K562 treated with DMSO at 1 percent for 48 hours (cell line): Measurements from ENCODE around the gene FAF1. TPM values are rescaled to one million over a fixed set of nuclear protein-coding genes. Genes with fewer than 3 reads are reported as not detected.

Experiments
- total RNA-seq: library from RNA; unstranded; fragments of 300-600 nt; gene quantifications from 2 replicates; pipeline ENCODE4 v1.2.3, GENCODE V29; 2022; ENCODE audit warnings: low replicate concordance; ENCODE audit errors: extremely low read depth

The FAF1 gene
- not detected in 2 replicates for total RNA-seq

DNA sequence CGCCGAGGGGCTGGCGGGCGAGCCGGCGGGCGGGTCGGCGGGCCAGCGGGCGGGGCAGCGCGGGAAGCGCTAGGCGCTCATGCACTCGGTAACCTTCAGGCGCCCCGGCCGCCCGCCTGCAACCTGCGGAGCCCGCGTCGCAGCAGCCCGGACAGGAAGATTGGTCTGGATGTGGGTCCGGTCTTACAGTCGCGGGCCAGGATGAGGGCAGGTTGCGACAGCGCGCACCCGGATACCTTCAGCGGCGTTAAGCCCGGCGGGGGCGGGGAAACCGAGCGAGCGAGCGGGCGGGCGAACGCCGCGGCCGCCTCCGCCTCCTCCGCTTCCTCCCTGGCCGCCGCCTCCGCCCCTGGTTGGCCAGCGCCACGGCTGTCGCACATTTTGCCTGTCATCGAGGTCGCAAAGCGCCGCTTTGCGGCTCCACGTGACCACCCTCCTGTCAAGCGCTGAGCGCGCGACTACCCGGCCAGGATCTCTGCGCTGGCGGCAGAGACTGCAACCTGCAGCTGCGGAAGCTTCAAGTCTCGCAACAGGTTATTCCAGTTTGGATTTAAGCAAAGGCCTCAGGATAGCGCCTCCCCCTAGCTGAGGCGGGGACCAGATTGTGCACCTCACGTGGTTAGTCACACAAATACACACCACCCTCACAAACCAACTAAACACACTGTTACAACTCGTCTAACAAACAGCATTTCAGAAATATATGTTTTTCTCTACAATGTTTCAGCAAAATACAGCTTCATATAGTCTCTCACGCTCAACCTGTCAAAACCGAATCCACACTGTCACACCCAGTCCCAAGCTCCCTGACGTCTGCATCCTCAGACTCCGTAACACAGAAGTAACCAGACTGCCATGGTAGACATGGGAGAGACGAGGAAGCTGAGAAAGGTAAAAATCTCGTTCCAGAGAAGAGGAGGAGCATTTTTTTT, at the start of gene FAF1:
Gene FAF1, minus strand, starts transcription at position 355 of the 932 bp plus-strand sequence. CDS start 456 bp downstream, outside the sequence.

DNA sequence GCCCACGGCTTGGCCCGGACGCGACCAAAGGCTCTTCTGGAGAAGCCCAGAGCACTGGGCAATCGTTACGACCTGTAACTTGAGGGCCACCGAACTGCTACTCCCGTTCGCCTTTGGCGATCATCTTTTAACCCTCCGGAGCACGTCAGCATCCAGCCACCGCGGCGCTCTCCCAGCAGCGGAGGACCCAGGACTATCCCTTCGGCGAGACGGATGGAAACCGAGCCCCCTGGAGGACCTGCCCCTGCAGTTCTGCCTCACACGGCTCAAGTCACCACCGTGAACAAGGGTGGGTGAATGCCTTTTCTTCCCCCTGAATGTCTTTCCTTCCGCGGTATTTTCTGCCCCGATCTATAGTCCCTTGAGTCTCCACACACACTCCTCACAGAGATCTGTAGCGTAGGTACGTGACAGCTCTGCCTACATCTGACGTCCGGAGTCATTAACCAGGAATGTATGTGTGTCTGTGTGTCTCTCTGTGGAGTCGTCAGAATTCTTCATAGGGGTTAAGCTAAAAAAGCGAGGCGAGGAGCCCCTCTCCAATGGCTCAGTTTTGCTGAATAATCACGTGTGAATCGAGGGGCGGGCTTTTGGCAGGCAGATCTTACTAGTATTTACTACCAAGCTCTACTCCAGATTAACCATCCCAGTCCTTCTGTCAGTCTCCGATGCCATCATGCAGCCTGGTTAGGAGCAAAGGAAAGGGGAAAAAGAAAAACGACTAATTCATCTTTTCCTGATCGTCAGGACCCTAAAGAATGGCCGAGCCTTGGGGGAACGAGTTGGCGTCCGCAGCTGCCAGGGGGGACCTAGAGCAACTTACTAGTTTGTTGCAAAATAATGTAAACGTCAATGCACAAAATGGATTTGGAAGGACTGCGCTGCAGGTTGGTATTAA, 9.8 kb upstream of the FAF1 start, which contains the start of gene CDKN2C:
Gene CDKN2C, plus strand, starts transcription at position 635 of the 898 bp plus-strand sequence. Its CDS starts 124 bp downstream, at position 759.

DNA sequence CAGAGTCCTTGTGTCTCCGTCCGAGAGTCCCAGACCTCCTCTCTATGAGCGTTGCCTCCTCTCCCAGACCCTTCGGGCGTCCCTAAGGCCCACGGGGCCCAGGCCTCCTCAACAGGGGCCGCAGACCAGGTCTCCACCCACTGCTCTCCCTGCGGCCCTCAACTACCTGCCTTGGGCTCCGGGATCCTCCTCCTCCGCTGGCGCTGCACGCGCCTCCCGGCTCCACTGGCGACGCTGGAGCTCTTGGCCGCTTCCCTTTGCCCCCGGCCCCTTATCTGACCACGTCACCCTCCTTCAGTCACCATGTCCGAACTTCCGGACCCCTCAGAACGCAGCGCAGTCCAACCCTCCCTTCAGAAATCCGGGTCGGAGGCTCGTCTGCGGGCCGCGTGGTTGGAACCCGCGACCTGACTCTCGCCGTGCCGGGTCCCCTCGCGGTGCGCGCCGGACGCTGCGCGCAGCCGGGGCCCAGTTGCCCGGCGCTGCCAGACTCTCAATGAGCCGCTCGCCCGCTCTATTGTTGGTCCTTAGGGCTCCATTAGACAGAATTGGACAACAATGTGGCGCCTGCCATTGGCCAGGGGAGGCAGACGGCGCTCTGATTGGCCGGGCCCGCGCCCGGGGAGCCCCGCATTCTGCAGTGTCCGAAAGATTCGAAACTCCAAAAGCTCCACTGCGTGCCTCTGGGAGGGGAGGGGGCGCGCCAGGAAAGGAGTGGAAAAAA, 537.0 kb downstream of the FAF1 start, which contains the start of gene DMRTA2:
Gene DMRTA2, minus strand, starts transcription at position 498 of the 724 bp plus-strand sequence. CDS start 1,907 bp downstream, outside the sequence.

Other genes starting within 250 kb of the FAF1 start
- not detected in 2 replicates for gene CDKN2C, start 10.0 kb upstream of the FAF1 start, total RNA-seq
- not detected in 2 replicates for gene C1orf185, start 142.0 kb upstream of the FAF1 start, total RNA-seq